Measurements from ENCODE around the gene ANXA6. TPM values are rescaled to one million over a fixed set of nuclear protein-coding genes. Genes with fewer than 3 reads are reported as not detected.

ANXA6 gene
- polyA plus RNA-seq, 1 of the 3 experiments (the other 2 are of a cell fraction): 87.5 TPM

- H2AFZ ChIP-seq (ENCODE audit: low read depth): no peak overlapping the region
- no peaks in the 10 kb centered on the region for H3K9me3 ChIP-seq
- ChIA-PET POLR2A (interaction anchor here (0.6 kb wide), 1 partner anchor 10 kb away, joined by 3 read pairs; the partner anchor contains the start of gene TNIP1), CTCF (interaction anchor here (1.0 to 2.9 kb wide), 5 partner anchors 16 to 56 kb away, joined by 3 to 20 read pairs (median 6); no protein-coding TSS in a partner anchor)
- no peak for DNase-seq
- WGBS (ENCODE audit: low lambda C conversion rate): 65% methylated on average over 2 of the region's 2 CpGs
- H3K27ac ChIP-seq (ENCODE audit: low read depth in 2 of 2, low read length in 1 of 2): peak overlapping the region; percentile 17 to 31
- no peaks in the 10 kb centered on the region for H3K27me3 ChIP-seq (ENCODE audit: insufficient read depth)
- peak overlapping the region; percentile 18; the same call in 1 of the 2 replicates for H3K4me2 ChIP-seq
- H3K9ac ChIP-seq: no peak overlapping the region
- peaks cover 18% of the 10 kb centered on the region for H4K20me1 ChIP-seq (ENCODE audit: insufficient read depth)
- peaks cover 3 to 4% of the 10 kb centered on the region in 2 experiments for H3K36me3 ChIP-seq (replicated peaks in 1 of 2; ENCODE audit: control insufficient read depth in 1 of 2, insufficient read depth in 2 of 2, low read length in 1 of 2)
- H3K79me2 ChIP-seq (ENCODE audit: insufficient read depth): peaks cover 92% of the 10 kb centered on the region
- TF ChIP-seq SIN3A (IDR thresholded peaks at IDR 0.05; ENCODE audit: borderline replicate concordance, low read depth, low read length): peak; percentile 48; the same call in 1 of the 2 replicates
- TF ChIP-seq MEF2A (IDR thresholded peaks at IDR 0.05; ENCODE audit: borderline replicate concordance, low read depth): no peak
- peak; percentile 33; the same call in 1 of the 2 replicates for TF ChIP-seq TCF12 (IDR thresholded peaks at IDR 0.05)
- no peak overlapping the region for H3K4me3 ChIP-seq (ENCODE audit: low read depth in 2 of 2, low read length in 1 of 2)
- peaks cover 21 to 37% of the 10 kb centered on the region in 2 experiments; a peak in 3 of 4 replicates for H3K4me1 ChIP-seq (ENCODE audit: control insufficient read depth in 1 of 2, insufficient read depth in 2 of 2, low read depth in 1 of 2, low read length in 1 of 2)
- peaks cover 24% of the 10 kb centered on the region for H3F3A ChIP-seq (replicated peaks; ENCODE audit: insufficient read depth)
- H3K9me2 ChIP-seq: no peaks in the 10 kb centered on the region
Measured at GRCh38 chr5:151070449-151070848, 87.1 kb downstream of the ANXA6 start.

GRCh38 chr5:151068433-151069197 lies 89.0 kb downstream of the ANXA6 start:
- no peak overlapping the region for H3K4me3 ChIP-seq (ENCODE audit: low read depth in 2 of 2, low read length in 1 of 2)
- H3F3A ChIP-seq (replicated peaks; ENCODE audit: insufficient read depth): peaks cover 14% of the 10 kb centered on the region
- H3K9ac ChIP-seq: no peak overlapping the region
- no peaks in the 10 kb centered on the region for H3K27me3 ChIP-seq (ENCODE audit: insufficient read depth)
- H3K9me2 ChIP-seq: no peaks in the 10 kb centered on the region
- ChIA-PET CTCF (interaction anchor here (0.8 to 2.2 kb wide), 6 partner anchors 13 to 67 kb away, joined by 4 to 13 read pairs (median 6); no protein-coding TSS in a partner anchor), POLR2A (interaction anchor here (0.9 kb wide), 1 partner anchor 12 kb away, joined by 4 read pairs; the partner anchor contains the start of gene TNIP1)
- peak overlapping the region in 1 of 2 experiments; percentile 71; a peak in 1 of 4 replicates for H3K27ac ChIP-seq (ENCODE audit: low read depth in 2 of 2, low read length in 1 of 2)
- H4K20me1 ChIP-seq (ENCODE audit: insufficient read depth): peaks cover 8% of the 10 kb centered on the region; the same call in 1 of the 2 replicates
- H3K4me2 ChIP-seq: no peak overlapping the region
- no peak for DNase-seq
- no peak overlapping the region for H2AFZ ChIP-seq (ENCODE audit: low read depth)
- TF ChIP-seq GATA2 (CRISPR knock-in tag; IDR thresholded peaks at IDR 0.05) (no peak), CTCF (IDR thresholded peaks at IDR 0.05) (no peak), RCOR1 (IDR thresholded peaks at IDR 0.05; ENCODE audit: low read length) (no peak), IRF3 (IDR thresholded peaks at IDR 0.05; ENCODE audit: low read depth, low read length) (no peak), POLR2AphosphoS5 (IDR thresholded peaks at IDR 0.05; ENCODE audit: low read depth, low read length) (no peak), CHD2 (IDR thresholded peaks at IDR 0.05; ENCODE audit: low read length, partially characterized antibody) (no peak), JUND (IDR thresholded peaks at IDR 0.05) (no peak), RAD21 (IDR thresholded peaks at IDR 0.05; ENCODE audit: low read length) (no peak), USF2 (IDR thresholded peaks at IDR 0.05; ENCODE audit: borderline replicate concordance, low read depth, low read length) (no peak), MXI1 (IDR thresholded peaks at IDR 0.05; ENCODE audit: low read depth, low read length) (no peak), FOXM1 (IDR thresholded peaks at IDR 0.05; ENCODE audit: low read depth) (no peak), SMC3 (IDR thresholded peaks at IDR 0.05; ENCODE audit: low read depth, low read length) (no peak), EP300 (IDR thresholded peaks at IDR 0.05; ENCODE audit: borderline replicate concordance in 1 of 2, low read depth in 1 of 2, low read length in 1 of 2) (no peak), FOXJ3 (CRISPR knock-in tag; IDR thresholded peaks at IDR 0.05) (no peak), SIN3A (IDR thresholded peaks at IDR 0.05; ENCODE audit: borderline replicate concordance, low read depth, low read length) (no peak), RFX5 (IDR thresholded peaks at IDR 0.05; ENCODE audit: low read length) (no peak), TCF12 (IDR thresholded peaks at IDR 0.05) (no peak)
- peaks cover 2 to 3% of the 10 kb centered on the region in 2 experiments for H3K36me3 ChIP-seq (replicated peaks in 1 of 2; ENCODE audit: control insufficient read depth in 1 of 2, insufficient read depth in 2 of 2, low read length in 1 of 2)
- H3K9me3 ChIP-seq: no peaks in the 10 kb centered on the region
- WGBS (ENCODE audit: low lambda C conversion rate): 91% methylated on average over 10 of the region's 12 CpGs
- peaks cover 90% of the 10 kb centered on the region for H3K79me2 ChIP-seq (ENCODE audit: insufficient read depth)
- peaks cover 26 to 37% of the 10 kb centered on the region in 2 experiments; a peak in 3 of 4 replicates for H3K4me1 ChIP-seq (ENCODE audit: control insufficient read depth in 1 of 2, insufficient read depth in 2 of 2, low read depth in 1 of 2, low read length in 1 of 2)

All from SK-N-SH (cell line).